CD4-positive, alpha-beta T cell (primary cell): ENCODE measurements around the gene USH1C. TPM values are rescaled to one million over a fixed set of nuclear protein-coding genes. Genes with fewer than 3 reads are reported as not detected.

Experiments
- ATAC-seq: fragments of 200-7000 bp; cut with Tn5 transposase; one replicate; pipeline ENCODE4 v1.10.0; 2022; ENCODE audit warnings: mild to moderate bottlenecking; ENCODE audit not compliant: poor library complexity
- CTCF ChIA-PET: fragments of 350-600 bp; sonication (Branson Sonifier 250); formaldehyde crosslinking; loops from one replicate; lab custom pipeline; 2021; ENCODE audit warnings: antibody characterized with exemption, inconsistent platforms; lab: Charles Lee
- POLR2A ChIA-PET: fragments of 350-600 bp; sonication (Branson Sonifier 250); formaldehyde crosslinking; loops from one replicate; lab custom pipeline; 2021; ENCODE audit warnings: antibody characterized with exemption, inconsistent platforms; lab: Charles Lee
- DNase-seq, 14 experiments: peaks; one replicate each; pipeline ENCODE4 v3.0.0-alpha.2; 2013 to 2020; ENCODE audit warnings: mixed read lengths in 2 of 14
- H3K27ac ChIP-seq, 2 donors: one replicate each; pipeline versions ENCODE4 v1.5.1 to v1.7.0; 2013; ENCODE audit warnings: low read length in 2 of 2, low read depth in 1 of 2, mild to moderate bottlenecking in 1 of 2
- H3K27me3 ChIP-seq, 2 experiments: 1 replicate in 1 of 2; 2 replicates in 1 of 2; pipeline versions ENCODE4 v1.6.1 to v1.7.0; 2013; ENCODE audit warnings: low read length in 2 of 2, control low read depth in 1 of 2, mild to moderate bottlenecking in 1 of 2, moderate library complexity in 1 of 2; ENCODE audit not compliant: insufficient read depth in 2 of 2, control insufficient read depth in 1 of 2
- H3K36me3 ChIP-seq: one replicate; pipeline ENCODE4 v1.6.1; 2013; ENCODE audit warnings: low read length, control low read depth; ENCODE audit not compliant: insufficient read depth
- H3K4me1 ChIP-seq: one replicate; pipeline ENCODE4 v1.6.1; 2013; ENCODE audit warnings: low read length, control low read depth; ENCODE audit not compliant: insufficient read depth
- H3K4me3 ChIP-seq: one replicate; pipeline ENCODE4 v1.5.1; 2013; ENCODE audit warnings: mild to moderate bottlenecking, low read length, moderate library complexity
- H3K9me3 ChIP-seq, 2 experiments: 1 replicate in 1 of 2; 2 replicates in 1 of 2; pipeline versions ENCODE4 v1.6.1 to v1.7.0; 2013; ENCODE audit warnings: low read length in 2 of 2, mild to moderate bottlenecking in 2 of 2, control low read depth in 1 of 2, moderate library complexity in 1 of 2; ENCODE audit not compliant: control insufficient read depth in 1 of 2, insufficient read depth in 1 of 2
- H3K27ac Mint-ChIP-seq: one replicate; pipeline ENCODE4 v1.8.0; 2020; ENCODE audit warnings: mixed read lengths
- H3K27me3 Mint-ChIP-seq: one replicate; pipeline ENCODE4 v1.8.0; 2021; ENCODE audit warnings: mixed read lengths
- H3K36me3 Mint-ChIP-seq: one replicate; pipeline ENCODE4 v1.8.0; 2021; ENCODE audit warnings: low read depth, mixed read lengths
- H3K4me1 Mint-ChIP-seq: one replicate; pipeline ENCODE4 v1.8.0; 2021; ENCODE audit warnings: low read depth, mixed read lengths
- H3K4me3 Mint-ChIP-seq: one replicate; pipeline ENCODE4 v1.8.0; 2020; ENCODE audit warnings: mild to moderate bottlenecking, mixed read lengths
- H3K9me3 Mint-ChIP-seq: one replicate; pipeline ENCODE4 v1.8.0; 2020; ENCODE audit warnings: mixed read lengths
- intact Hi-C, 2 experiments: fragments of 100-400 bp; cut with DNase I in 1 of 2; cut with micrococcal nuclease in 1 of 2; formaldehyde crosslinking; loops; one replicate each; pipeline versions ENCODE4 v1.15.1 to v1.9.0; 2023 to 2025; cut with DNase I, micrococcal nuclease
- total RNA-seq, 174 experiments: library from RNA in 2 of 174; stranded (reverse) in 2 of 174; gene quantifications; one replicate each; pipeline ENCODE4 v1.2.3 and lab custom pipeline; 2021 to 2026
- TF ChIP-seq, protein P1 (sequence below): fragments of 200-600 bp; IDR thresholded peaks from one replicate; pipeline ENCODE4 v1.8.0; 2022; ENCODE audit warnings: antibody characterized with exemption, mild to moderate bottlenecking

USH1C gene
- total RNA-seq, 2 experiments from 2014 or later: not detected

DNA sequence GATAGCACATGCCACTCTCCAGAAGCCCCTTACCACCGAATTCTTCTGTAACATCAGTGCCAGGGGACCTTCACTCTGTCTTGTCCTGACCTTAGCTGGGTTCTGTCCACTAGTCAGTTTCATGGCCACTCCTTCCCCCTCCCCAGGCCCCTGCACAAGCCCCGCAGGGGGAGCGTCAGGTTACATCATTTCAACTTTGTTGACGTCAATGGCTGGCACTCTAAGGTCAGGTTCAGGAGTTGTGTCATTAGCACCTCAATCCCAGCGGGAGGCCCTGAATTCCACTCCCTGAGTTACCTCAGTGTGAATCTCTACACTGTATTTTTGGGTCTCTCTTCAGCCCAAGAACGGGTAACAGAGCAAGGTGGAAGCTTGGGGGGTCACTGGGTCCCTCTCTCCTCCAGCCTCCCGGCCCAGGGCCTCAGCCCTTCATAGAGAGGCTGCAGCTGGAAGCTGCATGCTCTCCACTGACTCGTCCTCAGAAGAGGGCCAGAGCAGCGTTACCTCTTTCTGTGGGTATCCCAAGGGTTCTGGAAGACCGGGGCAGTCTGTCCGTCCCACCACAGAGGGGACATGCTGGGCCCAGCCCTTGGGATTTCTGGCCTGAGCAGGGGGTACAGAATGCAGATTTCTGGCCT lies 10.3 kb downstream of the USH1C start:
- ChIA-PET POLR2A (no interaction called here), CTCF (no interaction called here)
- H3K9me3 Mint-ChIP-seq: no peaks in the 10 kb centered on the region
- no peak overlapping the region for H3K27ac ChIP-seq
- intact Hi-C loops: no loop called here
- H3K36me3 ChIP-seq: no peaks in the 10 kb centered on the region
- H3K4me3 ChIP-seq: no peak overlapping the region
- H3K4me1 ChIP-seq: no peaks in the 10 kb centered on the region
- H3K27ac Mint-ChIP-seq: no peak overlapping the region
- H3K27me3 ChIP-seq: peaks cover 0 to 3% of the 10 kb centered on the region in 2 experiments
- no peaks in the 10 kb centered on the region for H3K27me3 Mint-ChIP-seq
- TF ChIP-seq, protein P1, sequence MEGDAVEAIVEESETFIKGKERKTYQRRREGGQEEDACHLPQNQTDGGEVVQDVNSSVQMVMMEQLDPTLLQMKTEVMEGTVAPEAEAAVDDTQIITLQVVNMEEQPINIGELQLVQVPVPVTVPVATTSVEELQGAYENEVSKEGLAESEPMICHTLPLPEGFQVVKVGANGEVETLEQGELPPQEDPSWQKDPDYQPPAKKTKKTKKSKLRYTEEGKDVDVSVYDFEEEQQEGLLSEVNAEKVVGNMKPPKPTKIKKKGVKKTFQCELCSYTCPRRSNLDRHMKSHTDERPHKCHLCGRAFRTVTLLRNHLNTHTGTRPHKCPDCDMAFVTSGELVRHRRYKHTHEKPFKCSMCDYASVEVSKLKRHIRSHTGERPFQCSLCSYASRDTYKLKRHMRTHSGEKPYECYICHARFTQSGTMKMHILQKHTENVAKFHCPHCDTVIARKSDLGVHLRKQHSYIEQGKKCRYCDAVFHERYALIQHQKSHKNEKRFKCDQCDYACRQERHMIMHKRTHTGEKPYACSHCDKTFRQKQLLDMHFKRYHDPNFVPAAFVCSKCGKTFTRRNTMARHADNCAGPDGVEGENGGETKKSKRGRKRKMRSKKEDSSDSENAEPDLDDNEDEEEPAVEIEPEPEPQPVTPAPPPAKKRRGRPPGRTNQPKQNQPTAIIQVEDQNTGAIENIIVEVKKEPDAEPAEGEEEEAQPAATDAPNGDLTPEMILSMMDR: no peak
- no peak for DNase-seq
- no peaks in the 10 kb centered on the region for H3K4me1 Mint-ChIP-seq
- no peak overlapping the region for H3K4me3 Mint-ChIP-seq
- no peaks in the 10 kb centered on the region for H3K9me3 ChIP-seq
- no peaks in the 10 kb centered on the region for H3K36me3 Mint-ChIP-seq
- ATAC-seq: no peak

DNA sequence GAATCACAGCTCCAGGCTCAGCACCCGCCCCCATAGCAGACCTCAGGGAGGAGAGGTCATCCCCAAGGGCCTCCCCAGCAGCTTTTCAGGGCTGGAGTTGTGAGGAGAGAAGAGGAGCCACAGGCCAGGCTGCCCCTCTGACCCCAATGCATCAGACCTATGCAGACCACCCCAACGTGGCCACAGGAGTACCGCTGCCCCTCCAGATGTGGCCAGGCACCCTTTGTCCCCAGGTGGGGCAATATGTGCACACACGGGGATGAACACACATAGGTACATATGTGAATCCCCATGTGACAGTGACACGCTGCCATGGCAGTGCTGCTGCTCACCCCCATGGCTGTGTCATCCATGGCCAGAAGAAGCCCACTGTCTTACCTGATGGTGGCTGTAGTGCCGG lies 10.9 kb downstream of the USH1C start:
- H3K27ac ChIP-seq: no peak overlapping the region
- H3K4me3 ChIP-seq: no peak overlapping the region
- Mint-ChIP-seq H3K27me3 (no peaks in the 10 kb centered on the region), H3K4me1 (no peaks in the 10 kb centered on the region), H3K36me3 (no peaks in the 10 kb centered on the region), H3K9me3 (no peaks in the 10 kb centered on the region), H3K27ac (no peak overlapping the region), H3K4me3 (no peak overlapping the region)
- intact Hi-C loops: no loop called here
- TF ChIP-seq, protein P1: no peak
- H3K4me1 ChIP-seq: no peaks in the 10 kb centered on the region
- H3K27me3 ChIP-seq: peaks cover 0 to 3% of the 10 kb centered on the region in 2 experiments
- POLR2A ChIA-PET: no interaction called here
- H3K36me3 ChIP-seq: no peaks in the 10 kb centered on the region
- DNase-seq: no peak
- no peaks in the 10 kb centered on the region for H3K9me3 ChIP-seq
- CTCF ChIA-PET: no interaction called here
- ATAC-seq: no peak

DNA sequence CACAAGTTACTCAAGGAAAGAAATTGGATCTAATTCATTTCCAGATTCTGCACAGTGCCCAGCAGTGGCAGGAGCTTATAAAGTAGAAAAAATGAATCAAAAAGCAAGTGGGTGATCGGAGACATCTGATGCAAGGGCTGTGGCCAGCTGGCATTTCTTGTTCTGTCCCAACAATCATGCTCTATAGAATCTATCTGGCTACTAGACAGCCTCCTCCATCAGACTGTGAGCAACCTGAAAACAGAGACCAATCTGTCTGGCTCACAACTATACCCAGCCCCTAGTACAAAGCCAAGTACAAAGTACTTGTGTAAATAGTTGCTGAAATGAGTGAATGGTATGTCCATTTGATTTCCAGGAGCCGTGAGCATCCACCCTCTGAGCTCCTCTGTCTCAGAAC lies 11.4 kb downstream of the USH1C start:
- CTCF ChIA-PET: no interaction called here
- intact Hi-C loops: no loop called here
- no peak overlapping the region for H3K27ac Mint-ChIP-seq

More for the DNA sequence above, 11.4 kb downstream of the USH1C start:
- Histone ChIP-seq H3K4me1 (no peaks in the 10 kb centered on the region), H3K27me3 (peaks cover 0 to 3% of the 10 kb centered on the region in 2 experiments), H3K9me3 (no peaks in the 10 kb centered on the region), H3K27ac (no peak overlapping the region), H3K4me3 (no peak overlapping the region), H3K36me3 (no peaks in the 10 kb centered on the region)
- POLR2A ChIA-PET: no interaction called here
- TF ChIP-seq, protein P1: no peak
- peaks cover 5% of the 10 kb centered on the region for H3K27me3 Mint-ChIP-seq
- no peaks in the 10 kb centered on the region for H3K4me1 Mint-ChIP-seq
- no peaks in the 10 kb centered on the region for H3K36me3 Mint-ChIP-seq
- no peaks in the 10 kb centered on the region for H3K9me3 Mint-ChIP-seq
- DNase-seq: no peak
- H3K4me3 Mint-ChIP-seq: no peak overlapping the region
- no peak for ATAC-seq
